Neuron (in vitro differentiated cells): ENCODE results near the gene PALLD.
"Not testable (repeated sequence)": the region's sequence is repeated elsewhere in the genome, so short reads cannot be mapped to it uniquely, and the experiment has no call there.

Experiments
- H2AFZ ChIP-seq: one replicate; pipeline ENCODE4 v1.6.1; 2013; ENCODE audit warnings: low read depth, mild to moderate bottlenecking, inconsistent platforms, low read length, moderate library complexity
- H3K27me3 ChIP-seq: one replicate; pipeline ENCODE4 v1.6.1; 2013; ENCODE audit warnings: low read length; ENCODE audit not compliant: insufficient read depth
- H3K36me3 ChIP-seq: one replicate; pipeline ENCODE4 v1.6.1; 2013; ENCODE audit warnings: low read length; ENCODE audit not compliant: insufficient read depth
- H3K4me1 ChIP-seq: one replicate; pipeline ENCODE4 v1.6.1; 2013; ENCODE audit warnings: low read length; ENCODE audit not compliant: insufficient read depth
- H3K4me3 ChIP-seq: 2 replicates; pipeline ENCODE4 v1.5.1; 2013; ENCODE audit warnings: mild to moderate bottlenecking, low read length, moderate library complexity
- H3K9me3 ChIP-seq: one replicate; pipeline ENCODE4 v1.6.1; 2013; ENCODE audit warnings: low read length

Gene PALLD

GRCh38 chr4:168925789-168926490 lies 429.1 kb downstream of the PALLD start:
- Histone ChIP-seq H3K4me3 (no peak overlapping the region), H3K27me3 (no peaks in the 10 kb centered on the region), H2AFZ (no peak overlapping the region), H3K4me1 (no peaks in the 10 kb centered on the region), H3K9me3 (peaks cover 6% of the 10 kb centered on the region), H3K36me3 (peaks cover 82% of the 10 kb centered on the region)

- H3K4me3 ChIP-seq = no peak overlapping the region
- no peak overlapping the region for H2AFZ ChIP-seq
- H3K9me3 ChIP-seq = peaks cover 15% of the 10 kb centered on the region
- peaks cover 70% of the 10 kb centered on the region for H3K36me3 ChIP-seq
- no peaks in the 10 kb centered on the region for H3K4me1 ChIP-seq
- no peaks in the 10 kb centered on the region for H3K27me3 ChIP-seq
Measured at GRCh38 chr4:168928346-168928745, 431.5 kb downstream of the PALLD start.

- peaks cover 70% of the 10 kb centered on the region for H3K36me3 ChIP-seq
- H2AFZ ChIP-seq = no peak overlapping the region
- no peaks in the 10 kb centered on the region for H3K27me3 ChIP-seq
- no peak overlapping the region for H3K4me3 ChIP-seq
- H3K4me1 ChIP-seq = no peaks in the 10 kb centered on the region
- peaks cover 15% of the 10 kb centered on the region for H3K9me3 ChIP-seq
Measured at GRCh38 chr4:168928875-168929274, 432.0 kb downstream of the PALLD start.

GRCh38 chr4:168930413-168931196 lies 433.8 kb downstream of the PALLD start:
- no peaks in the 10 kb centered on the region for H3K27me3 ChIP-seq
- no peaks in the 10 kb centered on the region for H3K4me1 ChIP-seq
- no peak overlapping the region for H3K4me3 ChIP-seq
- H3K9me3 ChIP-seq = peaks cover 20% of the 10 kb centered on the region
- peaks cover 53% of the 10 kb centered on the region for H3K36me3 ChIP-seq
- H2AFZ ChIP-seq = no peak overlapping the region

- H3K9me3 ChIP-seq = peaks cover 22% of the 10 kb centered on the region
- no peaks in the 10 kb centered on the region for H3K4me1 ChIP-seq
- H3K36me3 ChIP-seq = peaks cover 47% of the 10 kb centered on the region
- no peaks in the 10 kb centered on the region for H3K27me3 ChIP-seq
- H3K4me3 ChIP-seq = no peak overlapping the region
- no peak overlapping the region for H2AFZ ChIP-seq
Measured at GRCh38 chr4:168931215-168931650, 434.4 kb downstream of the PALLD start.

GRCh38 chr4:168932138-168932537 lies 435.3 kb downstream of the PALLD start:
- no peak overlapping the region for H2AFZ ChIP-seq
- H3K9me3 ChIP-seq = peaks cover 22% of the 10 kb centered on the region
- H3K36me3 ChIP-seq = peaks cover 39% of the 10 kb centered on the region
- H3K27me3 ChIP-seq = no peaks in the 10 kb centered on the region
- no peaks in the 10 kb centered on the region for H3K4me1 ChIP-seq
- H3K4me3 ChIP-seq = no peak overlapping the region

- no peak overlapping the region for H2AFZ ChIP-seq
- H3K4me3 ChIP-seq = no peak overlapping the region
- no peaks in the 10 kb centered on the region for H3K4me1 ChIP-seq
- H3K27me3 ChIP-seq = no peaks in the 10 kb centered on the region
- peaks cover 27% of the 10 kb centered on the region for H3K36me3 ChIP-seq
- H3K9me3 ChIP-seq = peaks cover 22% of the 10 kb centered on the region
Measured at GRCh38 chr4:168933423-168933822, 436.6 kb downstream of the PALLD start.

GRCh38 chr4:168937473-168937872 lies 440.6 kb downstream of the PALLD start:
- H3K4me1 ChIP-seq, H2AFZ ChIP-seq: not testable (repeated sequence)

GRCh38 chr4:168942985-168943384 lies 446.1 kb downstream of the PALLD start:
- no peak overlapping the region for H3K4me3 ChIP-seq
- peaks cover 8% of the 10 kb centered on the region for H3K4me1 ChIP-seq
- no peak overlapping the region for H2AFZ ChIP-seq
- no peaks in the 10 kb centered on the region for H3K9me3 ChIP-seq
- H3K36me3 ChIP-seq = no peaks in the 10 kb centered on the region
- no peaks in the 10 kb centered on the region for H3K27me3 ChIP-seq

More at GRCh38 chr4:168937473-168937872, 440.6 kb downstream of the PALLD start:
- not testable (repeated sequence) for H3K36me3 ChIP-seq, H3K27me3 ChIP-seq, H3K4me3 ChIP-seq, H3K9me3 ChIP-seq

GRCh38 chr4:168945291-168945690 lies 448.4 kb downstream of the PALLD start:
- Histone ChIP-seq H3K27me3 (no peaks in the 10 kb centered on the region), H3K4me3 (no peak overlapping the region), H3K9me3 (no peaks in the 10 kb centered on the region), H3K36me3 (no peaks in the 10 kb centered on the region), H3K4me1 (peaks cover 8% of the 10 kb centered on the region), H2AFZ (no peak overlapping the region)

- not testable (repeated sequence) for H3K9me3 ChIP-seq, H3K27me3 ChIP-seq
Measured at GRCh38 chr4:168952821-168953246, 456.0 kb downstream of the PALLD start.

GRCh38 chr4:168955674-168956073 lies 458.8 kb downstream of the PALLD start:
- Histone ChIP-seq H2AFZ (no peak overlapping the region), H3K4me3 (no peak overlapping the region), H3K9me3 (peaks cover 2% of the 10 kb centered on the region), H3K4me1 (no peaks in the 10 kb centered on the region), H3K27me3 (no peaks in the 10 kb centered on the region), H3K36me3 (no peaks in the 10 kb centered on the region)

More at GRCh38 chr4:168952821-168953246, 456.0 kb downstream of the PALLD start:
- H3K36me3 ChIP-seq, H2AFZ ChIP-seq, H3K4me1 ChIP-seq, H3K4me3 ChIP-seq: not testable (repeated sequence)

- Histone ChIP-seq H3K4me3 (no peak overlapping the region), H3K36me3 (no peaks in the 10 kb centered on the region), H3K27me3 (no peaks in the 10 kb centered on the region), H3K4me1 (no peaks in the 10 kb centered on the region), H3K9me3 (no peaks in the 10 kb centered on the region), H2AFZ (no peak overlapping the region)
Measured at GRCh38 chr4:168960716-168961115, 463.9 kb downstream of the PALLD start.
